Activated CD8-positive, alpha-beta T cell treated with anti-CD3 and anti-CD28 coated beads, Interleukin-2, amount 10 ng/mL, durations not matched to agents 7 days and 5 days (primary cell): Measurements from ENCODE around the gene DPEP3. TPM values are rescaled to one million over a fixed set of nuclear protein-coding genes. Genes with fewer than 3 reads are reported as not detected.
"Not testable (repeated sequence)": the region's sequence is repeated elsewhere in the genome, so short reads cannot be mapped to it uniquely, and the experiment has no call there.

Experiments used
- ATAC-seq: fragments of 150-1000 bp; cut with Tn5 transposase; one replicate; pipeline ENCODE4 v1.10.0; 2021; ENCODE audit warnings: moderate library complexity
- CTCF ChIA-PET: fragments of 350-600 bp; sonication (Branson Sonifier 250); formaldehyde crosslinking; loops from one replicate; lab custom pipeline; 2021; ENCODE audit warnings: antibody characterized with exemption; lab: Charles Lee
- POLR2A ChIA-PET: fragments of 350-600 bp; sonication (Branson Sonifier 250); formaldehyde crosslinking; loops from one replicate; lab custom pipeline; 2021; ENCODE audit warnings: antibody characterized with exemption; lab: Charles Lee
- DNase-seq: peaks from one replicate; pipeline ENCODE4 v3.0.0-alpha.2; 2020
- H3K27ac Mint-ChIP-seq: one replicate; pipeline ENCODE4 v1.8.0; 2021; ENCODE audit warnings: mild to moderate bottlenecking, mixed read lengths
- H3K27me3 Mint-ChIP-seq: one replicate; pipeline ENCODE4 v1.8.0; 2021; ENCODE audit warnings: low read depth, mixed read lengths
- H3K36me3 Mint-ChIP-seq: one replicate; pipeline ENCODE4 v1.8.0; 2021; ENCODE audit warnings: low read depth, mixed read lengths
- H3K4me1 Mint-ChIP-seq: one replicate; pipeline ENCODE4 v1.8.0; 2021; ENCODE audit warnings: low read depth, mixed read lengths
- H3K4me3 Mint-ChIP-seq: one replicate; pipeline ENCODE4 v1.8.0; 2021; ENCODE audit warnings: mild to moderate bottlenecking, mixed read lengths
- H3K9me3 Mint-ChIP-seq: one replicate; pipeline ENCODE4 v1.8.0; 2022; ENCODE audit warnings: mixed read lengths; ENCODE audit not compliant: insufficient read depth
- total RNA-seq, 2 experiments: library from RNA; stranded (reverse); gene quantifications; one replicate each; pipeline ENCODE4 v1.2.3, GENCODE V29; 2021

The DPEP3 gene
- total RNA-seq, 2 experiments from 2014 or later = not detected

GRCh38 chr16:67977005-67977404 lies 3.3 kb downstream of the DPEP3 start:
- DNase-seq = no peak
- no peak for ATAC-seq
- Mint-ChIP-seq H3K27me3 (peaks cover 6% of the 10 kb centered on the region), H3K9me3 (no peaks in the 10 kb centered on the region), H3K4me1 (peaks cover 2% of the 10 kb centered on the region), H3K27ac (no peak overlapping the region), H3K36me3 (no peaks in the 10 kb centered on the region), H3K4me3 (no peak overlapping the region)
- ChIA-PET POLR2A (no interaction called here), CTCF (interaction anchor here (1.5 to 1.7 kb wide), 3 partner anchors 13 to 64 kb away, joined by 4 to 6 read pairs (median 4); no protein-coding TSS in a partner anchor)

- CTCF ChIA-PET = no interaction called here
- no peak overlapping the region for H3K4me3 Mint-ChIP-seq
- no peaks in the 10 kb centered on the region for H3K36me3 Mint-ChIP-seq
- ATAC-seq = no peak
- H3K4me1 Mint-ChIP-seq = peaks cover 2% of the 10 kb centered on the region
- POLR2A ChIA-PET = no interaction called here
- H3K9me3 Mint-ChIP-seq = no peaks in the 10 kb centered on the region
- DNase-seq = no peak
- H3K27me3 Mint-ChIP-seq = peaks cover 6% of the 10 kb centered on the region
- H3K27ac Mint-ChIP-seq = no peak overlapping the region
Observed at GRCh38 chr16:67976205-67976604, 4.1 kb downstream of the DPEP3 start.

GRCh38 chr16:67975321-67976105 lies 4.8 kb downstream of the DPEP3 start:
- Mint-ChIP-seq H3K4me1 (peaks cover 2% of the 10 kb centered on the region), H3K27ac (no peak overlapping the region), H3K27me3 (peaks cover 6% of the 10 kb centered on the region), H3K4me3 (no peak overlapping the region), H3K36me3 (no peaks in the 10 kb centered on the region), H3K9me3 (no peaks in the 10 kb centered on the region)
- no peak for ATAC-seq
- ChIA-PET CTCF (interaction anchor here (1.0 kb wide), 1 partner anchor 19 kb away, joined by 3 read pairs; no protein-coding TSS in a partner anchor), POLR2A (no interaction called here)
- no peak for DNase-seq

GRCh38 chr16:67972285-67972684 lies 8.0 kb downstream of the DPEP3 start:
- DNase-seq, H3K9me3 Mint-ChIP-seq, H3K4me3 Mint-ChIP-seq, H3K27me3 Mint-ChIP-seq, H3K36me3 Mint-ChIP-seq, H3K27ac Mint-ChIP-seq, ATAC-seq, POLR2A ChIA-PET: not testable (repeated sequence)
- CTCF ChIA-PET = interaction anchor here (1.0 kb wide), 1 partner anchor 9 kb away, joined by 3 read pairs; no protein-coding TSS in a partner anchor
- H3K4me1 Mint-ChIP-seq = peaks cover 18% of the 10 kb centered on the region

DNA sequence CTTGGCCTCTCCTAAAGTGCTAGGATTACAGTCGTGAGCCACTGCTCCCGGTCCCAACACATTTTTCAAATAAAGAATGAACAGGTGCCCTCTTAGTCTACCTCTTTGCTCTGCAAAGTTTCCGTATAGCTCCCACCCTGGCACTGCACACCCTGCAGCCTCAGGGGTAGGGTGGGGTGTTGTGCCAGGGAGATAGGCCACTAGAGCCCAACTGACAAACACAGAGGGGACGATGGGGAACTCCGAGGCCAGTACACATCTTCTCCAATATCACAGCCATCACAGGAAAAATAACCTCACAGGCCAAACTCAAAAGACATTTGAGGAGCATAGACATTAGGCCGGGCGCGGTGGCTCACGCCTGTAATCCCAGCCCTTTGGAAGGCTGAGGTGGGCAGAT lies 9.2 kb downstream of the DPEP3 start:
- no peak overlapping the region for H3K27ac Mint-ChIP-seq
- ChIA-PET CTCF (interaction anchor here (2.4 kb wide), 1 partner anchor 10 kb away, joined by 7 read pairs; no protein-coding TSS in a partner anchor), POLR2A (interaction anchor here (1.2 kb wide), 1 partner anchor 11 kb away, joined by 5 read pairs; no protein-coding TSS in a partner anchor)
- ATAC-seq (no peak), DNase-seq (no peak)
- H3K4me3 Mint-ChIP-seq = no peak overlapping the region
- no peaks in the 10 kb centered on the region for H3K9me3 Mint-ChIP-seq
- H3K36me3 Mint-ChIP-seq = peaks cover 2% of the 10 kb centered on the region
- peaks cover 30% of the 10 kb centered on the region for H3K4me1 Mint-ChIP-seq
- H3K27me3 Mint-ChIP-seq = peaks cover 2% of the 10 kb centered on the region

DNA sequence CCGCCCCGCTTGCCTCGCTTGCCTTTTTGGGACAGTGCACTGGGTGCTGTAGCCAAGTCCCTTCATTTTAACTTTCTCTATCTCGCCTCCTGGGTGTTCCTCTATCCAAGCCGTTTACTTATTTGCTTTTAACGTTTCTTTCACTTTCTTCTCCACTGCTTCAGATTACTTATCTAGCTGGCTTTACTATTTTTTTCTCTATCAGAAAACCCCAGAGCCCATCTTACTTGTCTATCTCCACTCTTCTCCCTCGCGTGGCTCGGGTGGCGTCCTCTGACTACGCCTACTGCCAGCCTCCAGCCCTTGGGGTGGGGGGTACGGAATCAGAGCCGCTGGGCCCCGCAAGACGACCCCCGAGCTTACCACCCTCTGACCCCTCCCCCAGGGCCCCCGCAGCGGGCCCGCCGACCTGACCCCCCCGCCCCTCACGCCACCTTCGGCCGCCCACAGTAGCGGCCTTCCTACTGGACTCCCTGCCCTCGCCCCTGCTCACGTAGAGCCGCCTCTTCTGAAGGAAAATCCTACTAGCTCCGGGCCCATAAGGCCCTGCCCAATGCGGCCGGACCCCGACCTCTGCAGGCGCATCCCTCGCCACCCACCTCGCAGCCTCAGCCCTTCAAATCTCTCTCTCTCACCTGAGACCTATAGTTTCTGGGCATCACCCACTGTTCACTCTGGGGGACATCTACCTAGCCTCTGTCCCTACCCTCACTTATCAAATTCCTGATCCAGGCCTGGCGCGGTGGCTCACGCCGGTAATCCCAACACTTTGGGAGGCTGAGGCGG lies 10.9 kb downstream of the DPEP3 start:
- Mint-ChIP-seq H3K27ac (peak overlapping the region; percentile 87), H3K27me3 (no peaks in the 10 kb centered on the region), H3K36me3 (peaks cover 2% of the 10 kb centered on the region), H3K4me1 (peaks cover 38% of the 10 kb centered on the region), H3K4me3 (peak overlapping the region; percentile 98), H3K9me3 (no peaks in the 10 kb centered on the region)
- no peak for ATAC-seq
- POLR2A ChIA-PET = interaction anchor here (1.0 to 2.0 kb wide), 4 partner anchors 12 to 96 kb away, joined by 3 to 7 read pairs (median 5); partner anchors contain the start of genes DDX28, DUS2 and PSMB10
- no peak for DNase-seq
- CTCF ChIA-PET = interaction anchor here (1.0 to 2.4 kb wide), 6 partner anchors 12 to 449 kb away, joined by 3 to 7 read pairs (median 4); partner anchors contain the start of genes DDX28 and DUS2

DNA sequence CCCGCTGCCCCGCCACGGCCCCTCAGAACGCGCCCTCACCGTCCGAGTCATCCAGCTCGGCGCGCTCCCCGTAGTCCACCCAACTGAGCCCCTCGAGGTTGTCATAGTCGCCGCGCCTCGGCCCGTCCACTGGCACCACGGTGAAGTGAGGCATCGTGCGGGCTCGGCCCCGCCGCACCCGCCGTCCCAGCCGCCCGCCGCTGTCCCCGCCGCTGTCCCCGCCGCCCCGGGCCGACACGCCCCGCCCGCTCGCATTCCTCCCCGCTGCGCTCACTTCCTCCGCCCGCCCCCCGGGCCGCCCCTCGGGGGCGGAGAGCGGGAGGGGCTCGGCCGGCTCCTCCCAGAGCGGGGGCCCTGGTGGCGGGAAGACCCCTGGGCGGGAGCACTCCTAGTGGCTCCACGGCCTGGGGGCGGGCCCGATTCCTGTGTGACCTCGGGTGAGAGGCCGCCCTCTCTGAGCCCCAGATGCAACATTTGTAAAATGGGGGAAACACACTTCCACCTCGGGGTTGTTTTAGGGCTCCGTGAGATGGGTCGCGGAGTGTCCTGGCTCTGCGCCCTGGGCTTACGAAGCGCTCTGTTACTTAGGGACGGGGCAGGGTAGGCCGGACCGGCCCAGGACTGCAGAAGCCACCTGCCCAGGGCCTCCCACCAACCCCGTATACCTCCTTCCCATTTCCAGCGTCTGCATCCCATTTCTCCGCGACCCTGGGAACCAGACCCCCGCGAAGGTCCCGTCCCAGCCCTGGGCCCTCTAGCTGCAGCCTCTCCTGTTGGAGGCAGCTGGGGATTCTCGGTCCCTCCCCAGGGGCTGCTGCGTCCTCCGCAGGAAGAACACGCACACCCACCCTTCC lies 11.7 kb downstream of the DPEP3 start, which contains the start of gene SLC12A4:
TSS of gene SLC12A4 (minus strand) at position 238 of the 854 bp plus-strand sequence. CDS start at position 154, 84 bp downstream.
- Mint-ChIP-seq H3K27ac (peak within 1 kb of the TSS; percentile 98), H3K4me3 (peak within 1 kb of the TSS; percentile 98), H3K4me1 (peaks cover 38% of the 10 kb centered on the region), H3K27me3 (no peaks in the 10 kb centered on the region), H3K36me3 (peaks cover 2% of the 10 kb centered on the region), H3K9me3 (no peaks in the 10 kb centered on the region)
- ChIA-PET CTCF (interaction anchor here (1.0 to 2.4 kb wide), 7 partner anchors 16 to 448 kb away, joined by 3 to 7 read pairs (median 4); partner anchors contain the start of genes DDX28 and DUS2), POLR2A (interaction anchor here (0.6 to 2.6 kb wide), 8 partner anchors 13 to 309 kb away, joined by 3 to 10 read pairs (median 4); partner anchors contain the start of genes ACD, DDX28, DUS2 and PSMB10)
- DNase-seq (peak; percentile 93), ATAC-seq (peak; percentile 88)

- peaks cover 38% of the 10 kb centered on the region for H3K4me1 Mint-ChIP-seq
- H3K27ac Mint-ChIP-seq = peak overlapping the region; percentile 98
- no peaks in the 10 kb centered on the region for H3K27me3 Mint-ChIP-seq
- ChIA-PET CTCF (interaction anchor here (1.2 to 2.4 kb wide), 4 partner anchors 16 to 99 kb away, joined by 4 to 7 read pairs (median 5); partner anchors contain the start of genes DDX28 and DUS2), POLR2A (interaction anchor here (0.6 to 2.6 kb wide), 6 partner anchors 16 to 308 kb away, joined by 3 to 10 read pairs (median 3); partner anchors contain the start of genes ACD and PSMB10)
- peaks cover 2% of the 10 kb centered on the region for H3K36me3 Mint-ChIP-seq
- ATAC-seq (peak; percentile 32), DNase-seq (peak; percentile 48)
- H3K4me3 Mint-ChIP-seq = peak overlapping the region; percentile 98
- H3K9me3 Mint-ChIP-seq = no peaks in the 10 kb centered on the region
Observed at GRCh38 chr16:67967958-67968399, 12.3 kb downstream of the DPEP3 start.

DNA sequence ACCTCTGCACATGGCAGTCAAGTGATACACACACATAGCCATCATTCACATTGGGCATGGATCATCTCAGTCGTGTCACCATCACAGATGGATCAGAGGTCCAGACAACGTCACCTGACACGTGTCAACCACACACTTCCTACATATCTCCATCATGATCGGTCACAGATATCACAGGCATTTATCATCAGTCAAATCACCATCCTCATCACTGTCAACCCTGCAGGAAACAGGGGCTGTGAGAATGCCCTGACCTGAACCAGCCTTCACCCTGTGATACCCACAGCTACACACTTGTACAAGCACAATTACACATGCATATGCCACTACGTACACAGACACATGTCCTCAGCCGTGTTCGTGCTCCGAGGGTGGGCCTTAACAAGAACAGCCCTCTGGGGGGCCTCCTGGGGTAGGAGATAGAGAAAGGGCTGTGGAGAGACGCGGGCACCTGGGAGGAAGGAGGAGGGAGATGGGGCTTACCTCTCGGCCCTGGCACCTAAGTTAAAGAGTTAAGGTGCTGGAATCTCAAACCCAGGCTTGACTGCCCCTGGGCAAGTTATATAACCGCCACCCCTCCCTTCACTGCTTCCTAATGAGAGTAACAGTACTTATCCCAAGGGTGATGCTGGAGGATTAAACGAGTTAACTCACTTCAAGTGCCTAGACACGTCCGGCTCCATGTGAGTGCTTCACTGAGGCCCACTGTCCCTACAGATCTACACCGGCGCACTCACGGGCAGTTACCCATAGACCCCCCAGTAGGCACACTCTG lies 12.9 kb downstream of the DPEP3 start:
- Mint-ChIP-seq H3K27ac (peak overlapping the region; percentile 98), H3K4me1 (peaks cover 38% of the 10 kb centered on the region), H3K27me3 (no peaks in the 10 kb centered on the region), H3K9me3 (no peaks in the 10 kb centered on the region), H3K36me3 (peaks cover 8% of the 10 kb centered on the region), H3K4me3 (peak overlapping the region; percentile 98)
- ChIA-PET CTCF (interaction anchor here (1.0 to 1.4 kb wide), 4 partner anchors 26 to 74 kb away, joined by 3 to 7 read pairs (median 4); no protein-coding TSS in a partner anchor), POLR2A (interaction anchor here (0.7 to 2.9 kb wide), 7 partner anchors 17 to 121 kb away, joined by 3 to 25 read pairs (median 3); partner anchors contain the start of genes DPEP2 and PSMB10)
- DNase-seq (peak; percentile 60), ATAC-seq (peak; percentile 11)
